ENCODE measurements around the gene TENT4B. TPM values are rescaled to one million over a fixed set of nuclear protein-coding genes. Genes with fewer than 3 reads are reported as not detected.

The TENT4B gene
- total RNA-seq, 1 donor from 2014 or later = 13.2 TPM

GRCh38 chr16:50190292-50190691, 37.2 kb downstream of the TENT4B start:
- DNase-seq = no peak
- Mint-ChIP-seq H3K4me1 (peaks cover 32% of the 10 kb centered on the region), H3K27me3 (no peaks in the 10 kb centered on the region), H3K9me3 (no peaks in the 10 kb centered on the region), H3K27ac (no peak overlapping the region), H3K4me3 (no peak overlapping the region), H3K36me3 (ENCODE audit: low read depth) (peaks cover 3% of the 10 kb centered on the region)
- no peak for ATAC-seq (ENCODE audit: low read depth)
- intact Hi-C loops (cut with micrococcal nuclease) = no loop called here
- TF ChIP-seq CTCF (IDR thresholded peaks at IDR 0.05) = no peak
- POLR2A ChIA-PET = no interaction called here
- CTCF ChIA-PET = no interaction called here

GRCh38 chr16:50192386-50193050, 39.4 kb downstream of the TENT4B start:
- peaks cover 53% of the 10 kb centered on the region for H3K4me1 Mint-ChIP-seq
- ChIA-PET CTCF (no interaction called here), POLR2A (no interaction called here)
- H3K27me3 Mint-ChIP-seq = no peaks in the 10 kb centered on the region
- TF ChIP-seq CTCF (IDR thresholded peaks at IDR 0.05) = no peak
- peaks cover 3% of the 10 kb centered on the region for H3K36me3 Mint-ChIP-seq (ENCODE audit: low read depth)
- intact Hi-C loops (cut with micrococcal nuclease) = no loop called here
- no peak overlapping the region for H3K4me3 Mint-ChIP-seq
- no peak for ATAC-seq (ENCODE audit: low read depth)
- peak overlapping the region; percentile 46 for H3K27ac Mint-ChIP-seq
- DNase-seq = no peak
- H3K9me3 Mint-ChIP-seq = no peaks in the 10 kb centered on the region

GRCh38 chr16:50193594-50193993, 40.5 kb downstream of the TENT4B start:
- no peak for TF ChIP-seq CTCF (IDR thresholded peaks at IDR 0.05)
- ChIA-PET CTCF (no interaction called here), POLR2A (no interaction called here)
- Mint-ChIP-seq H3K9me3 (no peaks in the 10 kb centered on the region), H3K4me1 (peaks cover 60% of the 10 kb centered on the region), H3K27me3 (no peaks in the 10 kb centered on the region), H3K27ac (peak overlapping the region; percentile 13), H3K4me3 (peak overlapping the region; percentile 36), H3K36me3 (ENCODE audit: low read depth) (peaks cover 3% of the 10 kb centered on the region)
- intact Hi-C loops (cut with micrococcal nuclease) = no loop called here
- no peak for DNase-seq
- no peak for ATAC-seq (ENCODE audit: low read depth)

- intact Hi-C loops (cut with micrococcal nuclease) = loop anchor here (2.0 kb wide), 1 partner anchor 16 kb away; no protein-coding TSS in a partner anchor
- Mint-ChIP-seq H3K9me3 (no peaks in the 10 kb centered on the region), H3K27ac (no peak overlapping the region), H3K4me1 (peaks cover 66% of the 10 kb centered on the region), H3K27me3 (no peaks in the 10 kb centered on the region), H3K4me3 (peak overlapping the region; percentile 11), H3K36me3 (ENCODE audit: low read depth) (peaks cover 3% of the 10 kb centered on the region)
- no peak for TF ChIP-seq CTCF (IDR thresholded peaks at IDR 0.05)
- no peak for ATAC-seq (ENCODE audit: low read depth)
- no peak for DNase-seq
- ChIA-PET CTCF (interaction anchor here (1.2 kb wide), 1 partner anchor 611 kb away, joined by 3 read pairs; no protein-coding TSS in a partner anchor), POLR2A (interaction anchor here (1.0 to 1.3 kb wide), 2 partner anchors 34 to 79 kb away, joined by 3 to 4 read pairs; no protein-coding TSS in a partner anchor)
These were observed 42.2 kb downstream of the TENT4B start for GRCh38 chr16:50195276-50195675.

GRCh38 chr16:50195756-50196155, 42.6 kb downstream of the TENT4B start:
- Mint-ChIP-seq H3K27ac (no peak overlapping the region), H3K4me1 (peaks cover 66% of the 10 kb centered on the region), H3K36me3 (ENCODE audit: low read depth) (peaks cover 3% of the 10 kb centered on the region), H3K9me3 (no peaks in the 10 kb centered on the region), H3K4me3 (no peak overlapping the region), H3K27me3 (no peaks in the 10 kb centered on the region)
- no peak for DNase-seq
- no peak for TF ChIP-seq CTCF (IDR thresholded peaks at IDR 0.05)
- CTCF ChIA-PET = interaction anchor here (1.2 kb wide), 1 partner anchor 611 kb away, joined by 3 read pairs; no protein-coding TSS in a partner anchor
- POLR2A ChIA-PET = interaction anchor here (0.9 to 1.3 kb wide), 3 partner anchors 15 to 171 kb away, joined by 3 read pairs; no protein-coding TSS in a partner anchor
- intact Hi-C loops (cut with micrococcal nuclease) = loop anchor here (2.0 kb wide), 1 partner anchor 15 kb away; no protein-coding TSS in a partner anchor
- ATAC-seq (ENCODE audit: low read depth) = no peak

Data from activated B cell treated with CpG ODN at 0.5 μM for 24 hours (primary cell).